Measurements from ENCODE around the gene ZNF609. TPM values are rescaled to one million over a fixed set of nuclear protein-coding genes. Genes with fewer than 3 reads are reported as not detected.

ZNF609 gene, protein sequence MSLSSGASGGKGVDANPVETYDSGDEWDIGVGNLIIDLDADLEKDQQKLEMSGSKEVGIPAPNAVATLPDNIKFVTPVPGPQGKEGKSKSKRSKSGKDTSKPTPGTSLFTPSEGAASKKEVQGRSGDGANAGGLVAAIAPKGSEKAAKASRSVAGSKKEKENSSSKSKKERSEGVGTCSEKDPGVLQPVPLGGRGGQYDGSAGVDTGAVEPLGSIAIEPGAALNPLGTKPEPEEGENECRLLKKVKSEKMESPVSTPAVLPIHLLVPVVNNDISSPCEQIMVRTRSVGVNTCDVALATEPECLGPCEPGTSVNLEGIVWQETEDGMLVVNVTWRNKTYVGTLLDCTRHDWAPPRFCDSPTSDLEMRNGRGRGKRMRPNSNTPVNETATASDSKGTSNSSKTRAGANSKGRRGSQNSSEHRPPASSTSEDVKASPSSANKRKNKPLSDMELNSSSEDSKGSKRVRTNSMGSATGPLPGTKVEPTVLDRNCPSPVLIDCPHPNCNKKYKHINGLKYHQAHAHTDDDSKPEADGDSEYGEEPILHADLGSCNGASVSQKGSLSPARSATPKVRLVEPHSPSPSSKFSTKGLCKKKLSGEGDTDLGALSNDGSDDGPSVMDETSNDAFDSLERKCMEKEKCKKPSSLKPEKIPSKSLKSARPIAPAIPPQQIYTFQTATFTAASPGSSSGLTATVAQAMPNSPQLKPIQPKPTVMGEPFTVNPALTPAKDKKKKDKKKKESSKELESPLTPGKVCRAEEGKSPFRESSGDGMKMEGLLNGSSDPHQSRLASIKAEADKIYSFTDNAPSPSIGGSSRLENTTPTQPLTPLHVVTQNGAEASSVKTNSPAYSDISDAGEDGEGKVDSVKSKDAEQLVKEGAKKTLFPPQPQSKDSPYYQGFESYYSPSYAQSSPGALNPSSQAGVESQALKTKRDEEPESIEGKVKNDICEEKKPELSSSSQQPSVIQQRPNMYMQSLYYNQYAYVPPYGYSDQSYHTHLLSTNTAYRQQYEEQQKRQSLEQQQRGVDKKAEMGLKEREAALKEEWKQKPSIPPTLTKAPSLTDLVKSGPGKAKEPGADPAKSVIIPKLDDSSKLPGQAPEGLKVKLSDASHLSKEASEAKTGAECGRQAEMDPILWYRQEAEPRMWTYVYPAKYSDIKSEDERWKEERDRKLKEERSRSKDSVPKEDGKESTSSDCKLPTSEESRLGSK (N-terminal part only)
- 10 to 100 TPM; 39.8 to 44.5 TPM for total RNA-seq

DNA sequence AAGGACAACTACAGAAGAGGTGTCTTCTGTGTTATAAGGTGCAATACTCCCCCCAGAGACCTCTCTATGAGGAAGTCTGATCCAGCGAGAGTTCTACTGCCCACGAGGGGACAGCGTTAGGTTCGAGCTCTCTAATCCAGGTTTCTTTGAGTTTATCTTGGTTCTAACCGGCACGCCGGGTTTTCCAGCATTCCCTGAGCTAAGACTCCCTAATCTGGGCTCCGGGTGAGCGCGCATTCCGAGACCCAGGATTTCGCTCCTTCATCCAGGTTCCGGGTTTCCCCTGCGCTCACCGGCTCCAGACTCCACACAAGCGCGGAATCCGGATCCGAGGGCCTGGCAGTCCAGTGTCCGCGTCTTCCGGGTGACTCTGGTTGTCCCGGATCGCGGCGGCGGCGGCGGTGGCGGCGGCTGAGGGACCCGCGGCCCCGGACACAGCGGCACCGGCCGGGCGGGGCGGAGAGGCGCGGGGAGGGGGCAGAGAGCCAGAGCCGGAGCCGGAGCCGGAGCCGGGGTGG is at the start of gene ZNF609:
ZNF609 (plus strand) TSS at position 373 of the 518 bp plus-strand sequence. CDS start 38,842 bp downstream, outside the sequence.
- peak within 1 kb of the TSS; percentile 83 for H3K4me3 Mint-ChIP-seq
- intact Hi-C loops (cut with DNase I, micrococcal nuclease): loop anchor here (1.0 to 5.0 kb wide), 10 partner anchors 16 to 953 kb away; partner anchors contain the start of genes PCLAF (in 1 of the 2), PPIB (in 1 of the 2) and TRIP4 (in 1 of the 2)
- ATAC-seq (peak; percentile 54), DNase-seq (peak; percentile 94)
- H3K4me1 Mint-ChIP-seq: peaks cover 80% of the 10 kb centered on the region
- H3K36me3 Mint-ChIP-seq (ENCODE audit: low read depth): peaks cover 10% of the 10 kb centered on the region
- peak within 1 kb of the TSS; percentile 92 for H3K27ac Mint-ChIP-seq
- H3K27me3 Mint-ChIP-seq: no peaks in the 10 kb centered on the region
- ChIA-PET POLR2A (interaction anchor here (1.0 to 2.0 kb wide), 3 partner anchors 16 to 238 kb away, joined by 3 to 8 read pairs (median 3); no protein-coding TSS in a partner anchor), CTCF (interaction anchor here (0.7 to 1.8 kb wide), 3 partner anchors 9 to 239 kb away, joined by 3 to 10 read pairs (median 9); no protein-coding TSS in a partner anchor)
- no peaks in the 10 kb centered on the region for H3K9me3 Mint-ChIP-seq (ENCODE audit: low read depth)

DNA sequence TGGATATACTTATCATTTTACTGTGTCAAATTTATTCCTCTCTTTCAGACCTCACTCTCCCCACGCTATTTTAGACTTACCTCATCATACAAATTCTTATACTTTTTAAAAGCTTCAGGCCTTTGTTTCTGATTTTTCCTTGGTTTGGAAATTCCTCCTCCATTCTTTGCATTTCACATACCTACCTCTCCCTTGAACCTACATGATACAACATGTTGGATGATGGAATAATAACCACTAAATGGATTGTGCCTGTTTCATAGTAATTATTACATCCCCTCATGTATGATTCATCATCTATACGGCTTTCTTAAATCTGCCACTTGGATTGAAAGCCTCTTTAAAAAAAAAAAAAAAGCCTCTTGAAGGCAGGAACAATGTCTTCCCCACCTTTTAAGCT is 48.2 kb upstream of the ZNF609 start:
- Mint-ChIP-seq H3K9me3 (ENCODE audit: low read depth) (no peaks in the 10 kb centered on the region), H3K4me3 (no peak overlapping the region), H3K4me1 (no peaks in the 10 kb centered on the region), H3K27me3 (no peaks in the 10 kb centered on the region), H3K27ac (no peak overlapping the region), H3K36me3 (ENCODE audit: low read depth) (peaks cover 31% of the 10 kb centered on the region)
- intact Hi-C loops (cut with DNase I, micrococcal nuclease): no loop called here
- no peak for ATAC-seq
- ChIA-PET CTCF (interaction anchor here (1.1 kb wide), 1 partner anchor 8 kb away, joined by 4 read pairs; no protein-coding TSS in a partner anchor), POLR2A (no interaction called here)
- no peak for DNase-seq

DNA sequence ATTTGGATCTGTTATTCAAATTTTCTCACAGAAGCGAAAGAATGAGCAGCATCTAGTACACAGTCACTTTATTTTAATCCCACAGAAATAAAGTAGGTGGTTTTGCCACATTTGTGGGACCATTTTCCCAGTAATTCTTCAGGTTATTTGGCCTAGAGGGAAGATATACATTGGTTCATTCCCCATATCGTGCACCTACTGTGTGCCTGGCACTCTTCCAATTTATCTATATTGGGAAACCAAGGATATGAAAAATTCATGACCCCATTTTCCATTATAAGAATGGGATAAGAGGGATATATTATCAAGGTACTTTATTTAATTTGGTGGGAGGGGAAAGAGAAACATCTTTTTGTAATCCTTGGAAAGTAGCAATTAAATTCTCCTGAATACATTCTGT is 37.7 kb upstream of the ZNF609 start:
- no peak for DNase-seq
- ChIA-PET CTCF (no interaction called here), POLR2A (interaction anchor here (0.6 kb wide), 1 partner anchor 43 kb away, joined by 3 read pairs; no protein-coding TSS in a partner anchor)
- Mint-ChIP-seq H3K27me3 (no peaks in the 10 kb centered on the region), H3K4me3 (no peak overlapping the region), H3K9me3 (ENCODE audit: low read depth) (no peaks in the 10 kb centered on the region), H3K4me1 (peaks cover 13% of the 10 kb centered on the region), H3K27ac (no peak overlapping the region), H3K36me3 (ENCODE audit: low read depth) (peaks cover 20% of the 10 kb centered on the region)
- ATAC-seq: no peak
- intact Hi-C loops (cut with DNase I, micrococcal nuclease): no loop called here

DNA sequence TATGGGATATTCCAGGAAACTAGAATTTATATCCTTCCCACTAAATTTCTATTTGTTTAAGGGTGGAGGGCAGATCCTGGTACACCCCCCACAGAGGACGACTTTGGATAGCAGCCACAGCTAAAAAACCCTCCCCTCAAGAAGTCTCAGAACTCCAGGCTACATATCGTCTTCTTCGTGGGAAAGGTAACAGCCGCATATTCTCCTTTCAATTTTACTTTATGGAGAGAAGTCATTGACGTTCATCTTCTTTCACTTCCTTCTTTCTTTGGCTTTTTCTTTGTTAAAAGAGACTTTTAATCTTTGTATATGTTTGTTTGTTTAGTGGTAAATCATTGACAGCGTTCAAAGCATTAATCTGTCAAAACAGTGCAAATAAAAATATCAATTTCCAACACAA is 36.4 kb upstream of the ZNF609 start:
- ATAC-seq: no peak
- Mint-ChIP-seq H3K27me3 (no peaks in the 10 kb centered on the region), H3K27ac (no peak overlapping the region), H3K9me3 (ENCODE audit: low read depth) (no peaks in the 10 kb centered on the region), H3K4me3 (no peak overlapping the region), H3K36me3 (ENCODE audit: low read depth) (peaks cover 16% of the 10 kb centered on the region), H3K4me1 (peaks cover 22% of the 10 kb centered on the region)
- no peak for DNase-seq
- intact Hi-C loops (cut with DNase I, micrococcal nuclease): no loop called here
- ChIA-PET POLR2A (interaction anchor here (0.7 kb wide), 2 partner anchors 79 to 207 kb away, joined by 3 to 5 read pairs; no protein-coding TSS in a partner anchor), CTCF (no interaction called here)

DNA sequence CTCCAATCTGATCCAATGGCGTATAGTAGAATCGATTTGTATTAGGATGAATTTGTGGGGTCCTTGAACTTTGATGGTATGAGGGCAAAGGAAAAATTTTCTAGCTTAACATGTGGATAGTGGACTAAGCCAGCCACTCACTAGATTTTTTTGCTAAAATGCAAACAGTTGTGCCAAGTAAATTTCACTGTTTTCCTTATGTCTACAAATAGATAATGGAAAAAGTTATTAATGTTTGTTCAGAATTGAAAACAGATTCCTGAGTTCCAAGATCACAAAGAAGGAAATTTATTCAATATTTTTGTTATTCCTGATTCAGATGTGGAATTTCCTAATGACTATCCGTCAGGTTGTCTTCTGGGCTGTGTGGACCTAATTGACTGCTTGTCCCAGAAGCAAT is 35.2 kb upstream of the ZNF609 start:
- Mint-ChIP-seq H3K4me3 (no peak overlapping the region), H3K4me1 (peaks cover 32% of the 10 kb centered on the region), H3K27ac (peak overlapping the region; percentile 2), H3K9me3 (ENCODE audit: low read depth) (no peaks in the 10 kb centered on the region), H3K36me3 (ENCODE audit: low read depth) (peaks cover 19% of the 10 kb centered on the region), H3K27me3 (no peaks in the 10 kb centered on the region)
- ChIA-PET CTCF (interaction anchor here (1.5 kb wide), 1 partner anchor 228 kb away, joined by 5 read pairs; no protein-coding TSS in a partner anchor), POLR2A (no interaction called here)
- ATAC-seq (no peak), DNase-seq (no peak)
- intact Hi-C loops (cut with DNase I, micrococcal nuclease): loop anchor here in 1 of 2 experiments (5.0 kb wide), 1 partner anchor 227 kb away; no protein-coding TSS in a partner anchor

DNA sequence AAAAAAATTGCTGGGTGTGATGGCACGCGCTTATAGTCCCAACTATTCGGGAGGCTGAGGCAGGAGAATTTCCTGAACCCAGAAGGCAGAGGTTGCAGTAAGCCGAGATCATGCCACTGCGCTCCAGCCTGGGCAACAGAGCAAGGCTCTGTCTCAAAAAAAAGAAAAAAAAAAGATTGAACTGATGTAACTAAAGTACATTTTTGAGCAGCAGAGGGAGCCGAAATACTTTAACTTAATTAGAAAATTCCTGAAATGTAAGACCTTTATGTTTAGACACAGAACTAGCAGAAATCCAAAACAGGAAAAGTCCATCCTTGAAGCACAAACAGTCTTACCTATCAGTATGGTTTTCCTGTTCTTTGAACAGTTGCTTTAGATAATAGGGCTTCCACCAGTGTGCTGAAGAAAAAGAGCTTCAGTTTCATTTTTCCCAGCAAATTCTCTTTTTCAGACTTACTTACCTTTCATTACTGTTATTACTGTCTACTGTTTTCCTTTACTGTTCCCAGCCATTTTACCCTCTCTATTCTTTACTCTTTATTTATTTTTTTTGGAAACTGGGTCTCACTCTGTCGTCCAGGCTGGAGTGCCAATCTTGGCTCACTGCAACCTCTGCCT is 33.4 kb upstream of the ZNF609 start:
- H3K36me3 Mint-ChIP-seq (ENCODE audit: low read depth): peaks cover 21% of the 10 kb centered on the region
- intact Hi-C loops (cut with DNase I, micrococcal nuclease): loop anchor here (1.0 to 5.0 kb wide), 4 partner anchors 225 to 301 kb away; no protein-coding TSS in a partner anchor
- POLR2A ChIA-PET: interaction anchor here (0.6 kb wide), 1 partner anchor 271 kb away, joined by 3 read pairs; no protein-coding TSS in a partner anchor
- CTCF ChIA-PET: interaction anchor here (0.6 to 1.8 kb wide), 9 partner anchors 17 to 1961 kb away, joined by 3 to 6 read pairs (median 4); no protein-coding TSS in a partner anchor
- no peak for DNase-seq
- peak overlapping the region; percentile 72 for H3K27ac Mint-ChIP-seq
- no peaks in the 10 kb centered on the region for H3K9me3 Mint-ChIP-seq (ENCODE audit: low read depth)
- no peak for ATAC-seq
- H3K4me1 Mint-ChIP-seq: peaks cover 42% of the 10 kb centered on the region
- no peak overlapping the region for H3K4me3 Mint-ChIP-seq
- no peaks in the 10 kb centered on the region for H3K27me3 Mint-ChIP-seq

DNA sequence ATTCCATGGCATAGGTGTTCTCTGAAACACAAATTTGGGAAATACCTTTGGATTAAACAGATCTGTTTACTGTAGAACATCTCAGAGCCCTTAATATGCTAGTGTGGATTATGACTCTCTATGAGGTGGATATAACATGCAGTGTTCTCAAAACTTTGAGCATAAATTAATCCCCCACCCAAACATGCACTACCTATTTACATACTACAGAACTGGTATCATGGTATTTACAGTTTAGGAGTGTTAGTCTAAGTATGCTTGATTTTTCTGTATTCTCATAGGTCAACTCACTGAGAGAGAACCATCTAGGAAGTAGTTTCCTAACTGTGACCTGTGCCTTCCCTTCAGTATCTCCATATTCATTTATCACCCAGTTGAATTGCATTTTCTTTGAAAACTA is 30.9 kb upstream of the ZNF609 start:
- peaks cover 14% of the 10 kb centered on the region for H3K36me3 Mint-ChIP-seq (ENCODE audit: low read depth)
- H3K27ac Mint-ChIP-seq: peak overlapping the region; percentile 92
- no peak overlapping the region for H3K4me3 Mint-ChIP-seq
- CTCF ChIA-PET: interaction anchor here (0.9 kb wide), 1 partner anchor 167 kb away, joined by 4 read pairs; no protein-coding TSS in a partner anchor
- peaks cover 44% of the 10 kb centered on the region for H3K4me1 Mint-ChIP-seq
- DNase-seq (no peak), ATAC-seq (peak; percentile 77)
- intact Hi-C loops (cut with DNase I, micrococcal nuclease): loop anchor here in 1 of 2 experiments (5.0 kb wide), 1 partner anchor 223 kb away; no protein-coding TSS in a partner anchor
- no peaks in the 10 kb centered on the region for H3K27me3 Mint-ChIP-seq
- H3K9me3 Mint-ChIP-seq (ENCODE audit: low read depth): no peaks in the 10 kb centered on the region
- POLR2A ChIA-PET: interaction anchor here (0.8 kb wide), 1 partner anchor 14 kb away, joined by 3 read pairs; no protein-coding TSS in a partner anchor

DNA sequence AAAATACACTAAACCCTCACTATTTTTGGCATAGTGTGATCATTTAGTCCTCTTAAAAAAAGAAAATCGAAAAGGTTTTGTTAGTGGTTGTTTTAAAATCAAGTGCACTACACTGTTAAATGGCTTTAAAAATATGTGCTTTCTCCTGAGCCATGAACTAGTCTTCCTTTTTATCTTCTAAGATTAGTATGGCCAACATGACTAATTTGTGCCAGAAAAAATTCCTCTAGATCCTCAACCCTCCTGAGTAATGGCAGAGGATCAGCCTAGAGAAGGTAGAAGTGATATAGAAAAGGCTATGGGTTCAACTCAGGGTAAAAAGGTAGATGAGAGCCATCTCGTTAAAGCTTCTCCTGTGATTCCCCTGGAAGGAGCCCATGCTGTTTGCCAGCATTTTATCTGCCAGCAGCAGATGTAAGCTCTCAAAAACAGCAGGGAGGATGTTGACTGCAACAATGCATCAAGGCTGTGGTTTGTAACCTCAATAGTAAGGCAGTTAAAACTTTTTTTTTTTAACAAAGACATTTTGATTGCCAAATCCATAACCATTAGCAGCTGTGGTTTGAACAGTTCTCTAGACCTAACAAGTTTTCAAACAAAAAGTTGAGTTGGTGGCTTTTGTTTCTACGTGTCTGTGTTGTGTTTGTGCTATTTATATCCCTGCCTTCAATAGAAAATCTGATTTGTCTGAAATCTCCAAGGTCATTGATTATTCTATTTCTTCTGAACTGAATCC is 30.2 kb upstream of the ZNF609 start:
- H3K27me3 Mint-ChIP-seq: no peaks in the 10 kb centered on the region
- no peaks in the 10 kb centered on the region for H3K9me3 Mint-ChIP-seq (ENCODE audit: low read depth)
- H3K36me3 Mint-ChIP-seq (ENCODE audit: low read depth): peaks cover 14% of the 10 kb centered on the region
- H3K4me1 Mint-ChIP-seq: peaks cover 44% of the 10 kb centered on the region
- no peak overlapping the region for H3K4me3 Mint-ChIP-seq
- ChIA-PET POLR2A (interaction anchor here (0.6 to 0.8 kb wide), 3 partner anchors 14 to 31 kb away, joined by 3 to 6 read pairs (median 4); no protein-coding TSS in a partner anchor), CTCF (interaction anchor here (0.6 to 1.0 kb wide), 3 partner anchors 53 to 225 kb away, joined by 3 read pairs; no protein-coding TSS in a partner anchor)
- intact Hi-C loops (cut with DNase I, micrococcal nuclease): loop anchor here (1.0 to 5.0 kb wide), 3 partner anchors 14 to 222 kb away; partner anchors contain the start of gene ZNF609 (in 2 of the 2)
- ATAC-seq (peak; percentile 61), DNase-seq (peak; percentile 35)
- H3K27ac Mint-ChIP-seq: peak overlapping the region; percentile 92

DNA sequence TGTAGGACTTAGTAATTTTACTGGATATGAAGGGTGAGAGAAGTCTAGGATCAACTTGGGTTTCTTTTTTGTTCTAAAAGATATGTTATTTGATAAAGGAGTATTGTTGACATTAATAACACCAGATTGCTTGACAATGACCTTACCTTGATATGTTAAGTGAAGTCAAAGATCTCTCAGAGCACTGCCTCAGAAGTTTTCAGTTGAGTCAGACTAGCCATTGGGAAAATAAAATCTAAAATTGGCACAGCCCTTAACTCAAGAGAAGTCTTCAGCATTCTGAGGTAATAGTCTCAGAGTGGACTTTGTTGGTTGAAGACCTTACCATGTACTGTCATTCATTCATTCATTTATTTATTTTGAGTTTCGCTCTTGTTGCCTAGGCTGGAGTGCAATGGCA is 22.4 kb upstream of the ZNF609 start:
- CTCF ChIA-PET: no interaction called here
- no peak for ATAC-seq
- H3K4me3 Mint-ChIP-seq: no peak overlapping the region

More for the DNA sequence above, 22.4 kb upstream of the ZNF609 start:
- POLR2A ChIA-PET: no interaction called here
- DNase-seq: no peak
- H3K36me3 Mint-ChIP-seq (ENCODE audit: low read depth): peaks cover 12% of the 10 kb centered on the region
- no peak overlapping the region for H3K27ac Mint-ChIP-seq
- no peaks in the 10 kb centered on the region for H3K27me3 Mint-ChIP-seq
- H3K4me1 Mint-ChIP-seq: peaks cover 43% of the 10 kb centered on the region
- intact Hi-C loops (cut with DNase I, micrococcal nuclease): no loop called here
- no peaks in the 10 kb centered on the region for H3K9me3 Mint-ChIP-seq (ENCODE audit: low read depth)

Measured in activated CD4-positive, alpha-beta T cell treated with anti-CD3 and anti-CD28 coated beads for 36 hours (primary cell).